Upper lobe of left lung (tissue), 4 donors: ENCODE data around the gene EGFLAM.

Experiments
- CTCF ChIP-seq, 6 experiments: fragments of 450-650 bp in 4 of 6; fragments of 200-600 bp in 2 of 6; sonication (generic) in 2 of 6; IDR thresholded peaks; one replicate each; pipeline ENCODE4 v1.5.1; 2016 to 2019; ENCODE audit warnings: antibody characterized with exemption in 6 of 6
- EP300 ChIP-seq, 4 donors: sonication (generic); formaldehyde crosslinking; IDR thresholded peaks; one replicate each; pipeline ENCODE4 v1.5.1; 2017; ENCODE audit warnings: antibody characterized with exemption in 4 of 4, control low read depth in 2 of 4
- POLR2A ChIP-seq, 4 donors: fragments of 450-650 bp; IDR thresholded peaks; one replicate each; pipeline ENCODE4 v1.5.1; 2016 to 2017; ENCODE audit warnings: antibody characterized with exemption in 4 of 4, mild to moderate bottlenecking in 2 of 4

GRCh38 chr5:38305148-38305547 is 46.8 kb downstream of the EGFLAM start:
- no peak for TF ChIP-seq CTCF (IDR thresholded peaks at IDR 0.05)
- no peak for TF ChIP-seq EP300 (IDR thresholded peaks at IDR 0.05)
- TF ChIP-seq POLR2A (IDR thresholded peaks at IDR 0.05): no peak
